Measurements from ENCODE around the gene NELFCD.
"Not testable (repeated sequence)": the region's sequence is repeated elsewhere in the genome, so short reads cannot be mapped to it uniquely, and the experiment has no call there.

Gene NELFCD

DNA sequence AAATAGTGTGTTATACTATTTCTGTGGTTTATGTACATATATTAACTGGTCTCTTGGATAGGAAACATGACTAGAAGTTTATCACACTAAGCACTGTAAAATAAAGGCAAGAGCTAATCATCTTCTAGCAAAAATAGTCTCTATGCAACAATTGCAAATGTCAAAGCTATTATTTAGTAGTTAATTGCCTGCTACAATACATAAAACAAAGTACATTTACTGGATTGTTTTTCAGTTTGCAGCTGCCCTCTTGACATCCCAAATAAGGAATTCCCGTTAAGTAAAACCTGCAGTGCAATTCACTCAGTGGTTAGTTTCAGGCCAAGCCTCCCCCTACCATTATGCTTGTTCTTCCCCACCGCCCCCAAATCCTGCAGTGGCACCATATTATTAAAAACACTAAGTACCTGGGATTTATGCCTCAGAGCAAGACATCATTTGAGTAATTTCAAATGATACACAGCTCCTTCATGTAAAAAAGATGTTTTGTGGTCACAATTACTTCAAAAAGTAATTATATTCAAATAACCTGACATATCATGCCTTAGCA lies 52.6 kb downstream of the NELFCD start:
- FAIRE-seq = no peak
- DNase-seq (ENCODE audit: insufficient read length) = no peak
- TF ChIP-seq POLR2AphosphoS5 (IDR thresholded peaks at IDR 0.05; ENCODE audit: low read depth, low read length) (no peak), POLR2A (IDR thresholded peaks at IDR 0.05; ENCODE audit: low read depth, low read length) (no peak), TAF1 (IDR thresholded peaks at IDR 0.05; ENCODE audit: borderline replicate concordance, low read depth, low read length) (no peak)

DNA sequence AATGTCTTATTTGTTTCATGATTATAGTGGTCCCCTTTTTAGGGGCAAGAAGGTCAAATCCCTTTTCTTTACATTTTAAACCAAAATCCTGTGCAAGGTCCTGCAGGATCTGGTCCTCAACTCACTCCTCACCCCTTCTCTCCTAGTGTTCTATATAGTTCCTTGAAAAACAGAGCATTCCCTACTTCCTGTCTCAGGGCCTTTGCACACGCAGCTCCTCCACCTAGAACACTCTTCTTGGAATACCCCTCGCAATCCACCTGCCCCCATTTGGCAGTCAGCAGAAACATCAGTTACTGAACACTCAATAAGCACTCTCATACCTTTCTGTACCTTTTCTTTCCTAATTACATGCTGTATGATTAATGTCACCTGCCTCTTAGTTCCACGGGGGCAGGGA lies 54.3 kb downstream of the NELFCD start:
- FAIRE-seq (no peak), DNase-seq (ENCODE audit: insufficient read length) (no peak)
- TF ChIP-seq TAF1 (IDR thresholded peaks at IDR 0.05; ENCODE audit: borderline replicate concordance, low read depth, low read length) (no peak), POLR2A (IDR thresholded peaks at IDR 0.05; ENCODE audit: low read depth, low read length) (no peak), POLR2AphosphoS5 (IDR thresholded peaks at IDR 0.05; ENCODE audit: low read depth, low read length) (no peak)

- DNase-seq (ENCODE audit: insufficient read length) (no peak), FAIRE-seq (no peak)
- TF ChIP-seq POLR2AphosphoS5 (IDR thresholded peaks at IDR 0.05; ENCODE audit: low read depth, low read length) (no peak), POLR2A (IDR thresholded peaks at IDR 0.05; ENCODE audit: low read depth, low read length) (no peak), TAF1 (IDR thresholded peaks at IDR 0.05; ENCODE audit: borderline replicate concordance, low read depth, low read length) (no peak)
Observed at GRCh38 chr20:59037386-59037785, 56.3 kb downstream of the NELFCD start.

DNA sequence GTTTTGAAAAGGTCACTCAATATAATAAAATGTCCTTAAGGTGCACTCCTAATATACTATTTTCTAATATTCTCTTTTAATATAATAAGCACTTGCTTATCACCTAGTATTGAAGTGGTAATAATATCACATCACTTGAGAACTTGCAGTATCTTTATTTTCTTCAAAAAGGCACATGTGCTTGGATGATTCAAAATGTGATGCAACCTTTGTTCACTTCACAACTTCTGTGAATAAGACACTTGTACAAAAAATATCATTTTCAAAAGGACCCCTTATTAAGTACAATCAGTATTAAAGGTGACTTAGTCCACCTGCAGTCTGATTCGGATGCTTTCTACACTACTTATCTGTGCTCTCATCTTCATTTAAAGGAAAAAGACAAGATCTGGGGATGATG lies 58.2 kb downstream of the NELFCD start:
- TF ChIP-seq POLR2AphosphoS5 (IDR thresholded peaks at IDR 0.05; ENCODE audit: low read depth, low read length) (no peak), POLR2A (IDR thresholded peaks at IDR 0.05; ENCODE audit: low read depth, low read length) (no peak), TAF1 (IDR thresholded peaks at IDR 0.05; ENCODE audit: borderline replicate concordance, low read depth, low read length) (no peak)
- FAIRE-seq (no peak), DNase-seq (ENCODE audit: insufficient read length) (no peak)

DNA sequence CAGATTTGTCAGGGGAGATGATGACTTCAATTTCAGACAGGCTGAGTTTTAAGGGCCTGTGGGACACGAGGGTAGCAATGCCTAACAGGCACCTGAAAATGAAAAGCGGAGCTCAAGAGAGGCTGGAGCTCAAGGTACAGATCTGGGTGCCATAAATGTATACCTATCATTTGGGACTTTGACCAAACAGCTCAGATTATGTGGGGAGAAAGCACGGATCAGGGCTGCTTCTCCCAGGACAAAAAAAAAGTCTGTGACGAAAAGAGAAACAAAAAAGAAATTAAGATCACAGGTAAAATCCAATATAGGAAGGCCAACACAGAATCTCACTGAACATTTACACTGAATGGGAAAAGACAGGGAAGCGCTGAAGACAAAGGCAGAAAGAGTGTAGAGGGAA lies 59.6 kb downstream of the NELFCD start:
- FAIRE-seq (no peak), DNase-seq (ENCODE audit: insufficient read length) (no peak)
- TF ChIP-seq TAF1 (IDR thresholded peaks at IDR 0.05; ENCODE audit: borderline replicate concordance, low read depth, low read length) = no peak
- TF ChIP-seq POLR2AphosphoS5 (IDR thresholded peaks at IDR 0.05; ENCODE audit: low read depth, low read length) = no peak
- no peak for TF ChIP-seq POLR2A (IDR thresholded peaks at IDR 0.05; ENCODE audit: low read depth, low read length)

GRCh38 chr20:59041487-59041886 lies 60.4 kb downstream of the NELFCD start:
- not testable (repeated sequence) for DNase-seq (ENCODE audit: insufficient read length)

DNA sequence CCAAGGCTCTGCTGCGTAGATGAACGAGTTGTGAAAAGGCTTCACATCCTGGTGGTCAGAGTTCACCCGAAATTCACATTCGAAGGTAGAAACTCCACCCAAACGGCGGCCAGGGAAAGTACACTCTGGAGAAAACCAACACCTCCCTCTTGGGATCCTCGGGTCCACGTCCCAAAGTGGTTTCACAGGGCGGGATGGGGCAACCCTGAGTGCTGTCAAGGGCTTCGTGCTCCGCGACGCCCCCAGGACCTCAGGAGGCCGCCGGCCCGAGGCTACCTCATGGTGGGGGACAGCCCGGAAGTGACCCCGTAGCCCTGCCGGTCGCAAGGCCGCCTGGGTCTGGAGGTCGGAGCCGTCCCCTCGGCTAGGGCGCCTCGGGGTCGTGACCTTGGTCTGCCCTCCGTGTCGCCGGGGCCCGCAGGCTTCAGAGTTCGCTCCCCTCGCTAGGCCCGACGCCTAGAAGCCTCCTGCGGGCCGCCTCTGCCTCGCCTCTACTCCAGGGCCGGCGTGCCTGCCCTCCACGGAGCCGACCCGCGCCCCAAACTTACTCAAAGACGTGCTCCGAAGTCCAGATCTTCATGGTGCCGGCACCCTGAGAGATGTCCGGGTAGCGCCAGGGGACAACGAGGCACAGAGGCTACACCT lies 61.2 kb downstream of the NELFCD start, which contains the start of gene PRELID3B:
Gene PRELID3B (minus strand): TSS at position 636 of the 645 bp plus-strand sequence. CDS start 56 bp downstream, at position 580.
- no peak for TF ChIP-seq TAF1 (IDR thresholded peaks at IDR 0.05; ENCODE audit: borderline replicate concordance, low read depth, low read length)
- TF ChIP-seq POLR2A (IDR thresholded peaks at IDR 0.05; ENCODE audit: low read depth, low read length) = peak; percentile 64; the same call in 1 of the 2 replicates
- TF ChIP-seq POLR2AphosphoS5 (IDR thresholded peaks at IDR 0.05; ENCODE audit: low read depth, low read length) = peak; percentile 59; the same call in 1 of the 2 replicates
- no peak for FAIRE-seq
- no peak for DNase-seq (ENCODE audit: insufficient read length)

More at GRCh38 chr20:59041487-59041886, 60.4 kb downstream of the NELFCD start:
- not testable (repeated sequence) for FAIRE-seq

DNA sequence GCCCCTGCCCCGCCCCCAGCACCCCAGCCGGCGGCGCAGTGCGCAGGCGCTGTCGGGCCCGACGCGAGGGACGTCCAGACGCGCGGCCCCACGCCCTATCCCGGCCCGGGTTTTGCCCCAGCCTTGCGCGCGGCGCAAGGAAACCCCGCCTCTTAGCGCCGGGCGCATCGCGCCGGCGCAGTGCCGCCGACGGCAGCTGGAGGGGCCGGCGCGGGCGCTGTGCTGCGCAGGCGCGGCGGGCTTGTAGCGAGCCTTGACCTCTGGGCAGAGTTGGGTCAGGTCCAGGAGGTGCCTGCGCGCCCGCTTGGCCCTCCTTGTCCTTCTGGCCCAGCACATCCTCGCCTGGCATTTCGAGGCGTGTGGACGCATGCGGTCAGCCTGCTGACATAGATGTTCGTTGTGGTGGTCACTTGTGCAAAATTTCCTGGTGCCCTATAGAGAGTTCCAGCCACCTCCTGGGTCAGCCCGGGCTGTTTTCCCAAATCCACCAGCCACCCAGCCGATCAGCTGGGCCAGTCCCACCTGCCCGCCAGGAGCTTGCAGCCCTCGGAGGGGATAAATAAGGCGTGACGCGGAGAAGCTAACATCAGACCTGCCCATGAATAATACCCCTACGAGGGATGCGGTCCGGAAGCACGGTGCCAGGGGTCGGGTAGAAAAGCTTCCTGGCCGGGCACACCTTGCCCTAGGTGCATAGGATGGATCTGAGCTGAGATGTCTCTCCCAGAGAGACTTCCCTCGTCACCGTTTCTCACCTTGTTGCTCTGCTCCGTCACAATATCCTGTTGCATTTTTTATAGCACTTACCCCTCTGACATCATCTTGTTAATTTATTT lies 62.0 kb downstream of the NELFCD start:
- TF ChIP-seq POLR2A (IDR thresholded peaks at IDR 0.05; ENCODE audit: low read depth, low read length) = peak; percentile 68; the same call in 1 of the 2 replicates
- TF ChIP-seq POLR2AphosphoS5 (IDR thresholded peaks at IDR 0.05; ENCODE audit: low read depth, low read length) = peak; percentile 61
- TF ChIP-seq TAF1 (IDR thresholded peaks at IDR 0.05; ENCODE audit: borderline replicate concordance, low read depth, low read length) = no peak; the same call in 1 of the 2 replicates
- FAIRE-seq = peak; percentile 97
- DNase-seq (ENCODE audit: insufficient read length) = peak; percentile 97

- FAIRE-seq = no peak
- TF ChIP-seq POLR2AphosphoS5 (IDR thresholded peaks at IDR 0.05; ENCODE audit: low read depth, low read length) (no peak), POLR2A (IDR thresholded peaks at IDR 0.05; ENCODE audit: low read depth, low read length) (no peak), TAF1 (IDR thresholded peaks at IDR 0.05; ENCODE audit: borderline replicate concordance, low read depth, low read length) (no peak)
- no peak for DNase-seq (ENCODE audit: insufficient read length)
Observed at GRCh38 chr20:59043698-59044097, 62.6 kb downstream of the NELFCD start.

DNA sequence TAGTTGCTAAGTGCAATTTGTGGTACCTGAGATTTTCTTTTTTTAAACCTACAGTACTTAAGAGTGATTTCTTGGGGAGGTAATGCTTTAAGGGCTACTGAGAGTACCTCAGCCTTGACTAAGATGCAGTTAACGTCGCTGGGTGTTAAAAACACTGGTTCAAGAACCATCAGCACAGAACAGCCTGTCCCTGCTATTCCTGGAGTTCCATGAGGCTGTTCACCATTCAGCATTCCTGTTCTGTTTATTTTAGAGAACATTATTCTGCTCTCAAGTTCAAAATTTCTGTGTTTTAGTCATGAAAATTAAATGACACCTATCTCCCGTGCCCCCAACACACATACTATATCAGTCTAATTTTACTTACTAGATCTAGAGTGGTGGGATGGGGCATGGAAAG lies 63.2 kb downstream of the NELFCD start:
- DNase-seq (ENCODE audit: insufficient read length) = no peak
- TF ChIP-seq TAF1 (IDR thresholded peaks at IDR 0.05; ENCODE audit: borderline replicate concordance, low read depth, low read length) (no peak), POLR2AphosphoS5 (IDR thresholded peaks at IDR 0.05; ENCODE audit: low read depth, low read length) (no peak), POLR2A (IDR thresholded peaks at IDR 0.05; ENCODE audit: low read depth, low read length) (no peak)
- FAIRE-seq = no peak
